GM18861 (cell line): Measurements from ENCODE around the gene SCARF1.
A peak's percentile ranks its signal among the peaks of the same experiment; 100 is the strongest.

ENCODE experiments used
- ATAC-seq: cut with Tn5 transposase; IDR thresholded peaks from one replicate; pipeline ENCODE4 v1.9.1; 2021; ENCODE audit not compliant: unreplicated experiment

The SCARF1 gene

GRCh38 chr17:1648963-1649843, 3.7 kb upstream of the SCARF1 start:
- peak; percentile 37 for ATAC-seq

- ATAC-seq, result peak; percentile 44
These were observed 2.8 kb upstream of the SCARF1 start for GRCh38 chr17:1648173-1648962.

- no peak for ATAC-seq
These were observed 2.3 kb upstream of the SCARF1 start for GRCh38 chr17:1647802-1648171.

GRCh38 chr17:1646199-1646875, 805 bp upstream of the SCARF1 start:
- no peak for ATAC-seq

- ATAC-seq, result no peak
These were observed 882 bp downstream of the SCARF1 start for GRCh38 chr17:1644493-1645206.

GRCh38 chr17:1643999-1644492, 1.5 kb downstream of the SCARF1 start:
- ATAC-seq, result no peak

- ATAC-seq, result peak; percentile 25
These were observed 2.1 kb downstream of the SCARF1 start for GRCh38 chr17:1643293-1643998.

GRCh38 chr17:1641065-1641403, 4.5 kb downstream of the SCARF1 start:
- no peak for ATAC-seq

GRCh38 chr17:1640329-1641064, 5.0 kb downstream of the SCARF1 start:
- no peak for ATAC-seq

- ATAC-seq, result no peak
These were observed 5.9 kb downstream of the SCARF1 start for GRCh38 chr17:1639549-1640180.

GRCh38 chr17:1638624-1639300, 6.8 kb downstream of the SCARF1 start:
- ATAC-seq, result no peak

GRCh38 chr17:1638171-1638590, 7.4 kb downstream of the SCARF1 start:
- ATAC-seq, result no peak

GRCh38 chr17:1636732-1637285, 8.7 kb downstream of the SCARF1 start:
- ATAC-seq, result no peak

- no peak for ATAC-seq
These were observed 9.7 kb downstream of the SCARF1 start for GRCh38 chr17:1635675-1636465.

GRCh38 chr17:1634841-1635650, 10.5 kb downstream of the SCARF1 start:
- ATAC-seq, result no peak

- ATAC-seq, result no peak
These were observed 14.9 kb downstream of the SCARF1 start for GRCh38 chr17:1630662-1631061.
